ENCODE measurements around the gene OR2V1. TPM values are rescaled to one million over a fixed set of nuclear protein-coding genes. Genes with fewer than 3 reads are reported as not detected.
"Not testable (repeated sequence)": the region's sequence is repeated elsewhere in the genome, so short reads cannot be mapped to it uniquely, and the experiment has no call there.

OR2V1 gene
- total RNA-seq, 4 donors from 2014 or later, result not detected

- Histone ChIP-seq H3K27ac (no peak overlapping the region), H3K27me3 (peaks cover 0 to 2% of the 10 kb centered on the region in 2 donors), H3K4me3 (no peak overlapping the region), H3K36me3 (no peaks in the 10 kb centered on the region), H3K4me1 (no peaks in the 10 kb centered on the region), H3K9me3 (no peaks in the 10 kb centered on the region)
- intact Hi-C loops (cut with DNase I; ENCODE audit: low total_unique reads), result no loop called here
- DNase-seq, result no peak
- no peak for TF ChIP-seq POLR2A (IDR thresholded peaks at IDR 0.05)
- TF ChIP-seq CTCF (IDR thresholded peaks at IDR 0.05), result no peak
Observed at GRCh38 chr5:181149355-181149754, 18.4 kb upstream of the OR2V1 start.

GRCh38 chr5:181146927-181147636 lies 16.1 kb upstream of the OR2V1 start, which contains the start of gene OR2V2:
OR2V2 (plus strand) TSS chr5:181147586; CDS start chr5:181154943, 7,357 bp downstream.
- H3K27me3 ChIP-seq; intact Hi-C loops (cut with DNase I; ENCODE audit: low total_unique reads); H3K27ac ChIP-seq; H3K4me3 ChIP-seq; DNase-seq; H3K4me1 ChIP-seq; H3K9me3 ChIP-seq; H3K36me3 ChIP-seq: not testable (repeated sequence)

- no peak for DNase-seq
- TF ChIP-seq CTCF (IDR thresholded peaks at IDR 0.05) (no peak), POLR2A (IDR thresholded peaks at IDR 0.05) (no peak)
- intact Hi-C loops (cut with DNase I; ENCODE audit: low total_unique reads), result no loop called here
- Histone ChIP-seq H3K36me3 (no peaks in the 10 kb centered on the region), H3K27ac (no peak overlapping the region), H3K27me3 (peaks cover 0 to 2% of the 10 kb centered on the region in 2 donors), H3K4me3 (no peak overlapping the region), H3K4me1 (no peaks in the 10 kb centered on the region), H3K9me3 (no peaks in the 10 kb centered on the region)
Observed at GRCh38 chr5:181145133-181145532, 14.2 kb upstream of the OR2V1 start.

- no peaks in the 10 kb centered on the region for H3K4me1 ChIP-seq
- no peaks in the 10 kb centered on the region for H3K36me3 ChIP-seq
- no peaks in the 10 kb centered on the region for H3K27me3 ChIP-seq
- H3K27ac ChIP-seq, result no peak overlapping the region
- no peaks in the 10 kb centered on the region for H3K9me3 ChIP-seq
- DNase-seq, result no peak
- no peak overlapping the region for H3K4me3 ChIP-seq
- TF ChIP-seq POLR2A (IDR thresholded peaks at IDR 0.05), result no peak
- no peak for TF ChIP-seq CTCF (IDR thresholded peaks at IDR 0.05)
- intact Hi-C loops (cut with DNase I; ENCODE audit: low total_unique reads), result no loop called here
Observed at GRCh38 chr5:181142054-181142453, 11.1 kb upstream of the OR2V1 start.

GRCh38 chr5:181140766-181141165 lies 9.8 kb upstream of the OR2V1 start:
- H3K4me3 ChIP-seq, result no peak overlapping the region
- no peak overlapping the region for H3K27ac ChIP-seq
- no peaks in the 10 kb centered on the region for H3K4me1 ChIP-seq
- no peaks in the 10 kb centered on the region for H3K9me3 ChIP-seq
- TF ChIP-seq CTCF (IDR thresholded peaks at IDR 0.05) (no peak), POLR2A (IDR thresholded peaks at IDR 0.05) (no peak)
- no peak for DNase-seq
- H3K36me3 ChIP-seq, result no peaks in the 10 kb centered on the region
- H3K27me3 ChIP-seq, result no peaks in the 10 kb centered on the region
- intact Hi-C loops (cut with DNase I; ENCODE audit: low total_unique reads), result no loop called here

Data from uterus (tissue), 4 donors.